ENCODE measurements around the gene MYO15A. TPM values are rescaled to one million over a fixed set of nuclear protein-coding genes. Genes with fewer than 3 reads are reported as not detected.

MYO15A gene
- total and polyA plus RNA-seq, 2 donors (not counting 1 experiment from before 2014, with no cell fraction given), result 2.5 to 3.1 TPM

GRCh38 chr17:18122990-18123753 lies 14.6 kb downstream of the MYO15A start:
- no peak overlapping the region for H3K9ac ChIP-seq (ENCODE audit: low read length)
- H3K27ac ChIP-seq (ENCODE audit: low read length in 2 of 2), result no peak overlapping the region
- peaks cover 0 to 5% (median 0%) of the 10 kb centered on the region in 4 experiments for H3K27me3 ChIP-seq (replicated peaks in 1 of 4; ENCODE audit: control extremely low read depth in 1 of 4, control insufficient read depth in 3 of 4, insufficient read depth in 4 of 4, low read length in 3 of 4)
- POLR2A ChIA-PET, result no interaction called here
- H3K4me3 ChIP-seq (ENCODE audit: control extremely low read depth in 1 of 5, extremely low read depth in 1 of 5, insufficient read depth in 1 of 5, low read depth in 2 of 5, low read length in 4 of 5), result no peak overlapping the region
- DNase-seq (no peak), ATAC-seq (ENCODE audit: low read depth) (no peak)
- no peak overlapping the region for H3K4me2 ChIP-seq (replicated peaks; ENCODE audit: low read depth, low read length, poor library complexity, severe bottlenecking)
- H2AFZ ChIP-seq (ENCODE audit: insufficient read depth, low read depth, low read length, poor library complexity, severe bottlenecking), result no peak overlapping the region
- Mint-ChIP-seq H3K27me3 (no peaks in the 10 kb centered on the region), H3K4me1 (no peaks in the 10 kb centered on the region), H3K9me3 (ENCODE audit: insufficient read depth) (peaks cover 2% of the 10 kb centered on the region), H3K4me3 (no peak overlapping the region), H3K27ac (no peak overlapping the region)
- 90% methylated on average over 30 of the region's 31 CpGs for WGBS (ENCODE audit: insufficient coverage)
- H4K20me1 ChIP-seq (ENCODE audit: control insufficient read depth, insufficient read depth, low read length, poor library complexity, severe bottlenecking), result no peaks in the 10 kb centered on the region
- no peaks in the 10 kb centered on the region for H3K36me3 ChIP-seq (replicated peaks in 1 of 2; ENCODE audit: control extremely low read depth in 1 of 2, control insufficient read depth in 1 of 2, extremely low read depth in 1 of 2, insufficient read depth in 2 of 2, low read length in 1 of 2)
- H3K79me2 ChIP-seq (ENCODE audit: control insufficient read depth, insufficient read depth, low read length), result no peaks in the 10 kb centered on the region
- TF ChIP-seq EZH2 (IDR thresholded peaks at IDR 0.05; ENCODE audit: borderline replicate concordance, insufficient read depth, low read depth, low read length, poor library complexity, severe bottlenecking) (no peak), CTCF (IDR thresholded peaks at IDR 0.05) (no peak)
- no peaks in the 10 kb centered on the region for H3K4me1 ChIP-seq (ENCODE audit: control insufficient read depth in 2 of 2, insufficient read depth in 2 of 2, low read length in 2 of 2)
- H3K9me3 ChIP-seq (ENCODE audit: control extremely low read depth in 1 of 3, control insufficient read depth in 2 of 3, insufficient read depth in 1 of 3, low read length in 2 of 3), result peaks cover 0 to 21% (median 0%) of the 10 kb centered on the region in 3 donors
- CTCF ChIA-PET, result no interaction called here
- intact Hi-C loops (cut with micrococcal nuclease), result no loop called here

- Mint-ChIP-seq H3K4me1 (no peaks in the 10 kb centered on the region), H3K4me3 (no peak overlapping the region), H3K27me3 (no peaks in the 10 kb centered on the region), H3K9me3 (ENCODE audit: insufficient read depth) (peaks cover 2% of the 10 kb centered on the region), H3K27ac (no peak overlapping the region)
- intact Hi-C loops (cut with micrococcal nuclease), result no loop called here
- Histone ChIP-seq H2AFZ (ENCODE audit: insufficient read depth, low read depth, low read length, poor library complexity, severe bottlenecking) (no peak overlapping the region), H3K4me2 (replicated peaks; ENCODE audit: low read depth, low read length, poor library complexity, severe bottlenecking) (no peak overlapping the region), H3K36me3 (replicated peaks in 1 of 2; ENCODE audit: control extremely low read depth in 1 of 2, control insufficient read depth in 1 of 2, extremely low read depth in 1 of 2, insufficient read depth in 2 of 2, low read length in 1 of 2) (no peaks in the 10 kb centered on the region), H3K4me1 (ENCODE audit: control insufficient read depth in 2 of 2, insufficient read depth in 2 of 2, low read length in 2 of 2) (no peaks in the 10 kb centered on the region), H3K79me2 (ENCODE audit: control insufficient read depth, insufficient read depth, low read length) (no peaks in the 10 kb centered on the region), H4K20me1 (ENCODE audit: control insufficient read depth, insufficient read depth, low read length, poor library complexity, severe bottlenecking) (no peaks in the 10 kb centered on the region), H3K9me3 (ENCODE audit: control extremely low read depth in 1 of 3, control insufficient read depth in 2 of 3, insufficient read depth in 1 of 3, low read length in 2 of 3) (peaks cover 0 to 10% (median 0%) of the 10 kb centered on the region in 3 donors), H3K4me3 (ENCODE audit: control extremely low read depth in 1 of 5, extremely low read depth in 1 of 5, insufficient read depth in 1 of 5, low read depth in 2 of 5, low read length in 4 of 5) (no peak overlapping the region), H3K27me3 (replicated peaks in 1 of 4; ENCODE audit: control extremely low read depth in 1 of 4, control insufficient read depth in 3 of 4, insufficient read depth in 4 of 4, low read length in 3 of 4) (peaks cover 0 to 5% (median 0%) of the 10 kb centered on the region in 4 experiments), H3K27ac (ENCODE audit: low read length in 2 of 2) (no peak overlapping the region), H3K9ac (ENCODE audit: low read length) (no peak overlapping the region)
- WGBS (ENCODE audit: insufficient coverage), result no CpG with 5 or more reads among the region's 11 CpGs
- ChIA-PET CTCF (no interaction called here), POLR2A (no interaction called here)
- no peak for DNase-seq
- no peak for ATAC-seq (ENCODE audit: low read depth)
- no peak for TF ChIP-seq CTCF (IDR thresholded peaks at IDR 0.05)
- TF ChIP-seq EZH2 (IDR thresholded peaks at IDR 0.05; ENCODE audit: borderline replicate concordance, insufficient read depth, low read depth, low read length, poor library complexity, severe bottlenecking), result no peak
Observed at GRCh38 chr17:18124345-18125126, 16.0 kb downstream of the MYO15A start.

Data from B cell (primary cell).